GM06990 (cell line): ENCODE measurements around the gene STARD3.

ENCODE experiments used
- DNase-seq: peaks from one replicate; pipeline ENCODE4 v3.0.0-alpha.2; 2011; ENCODE audit not compliant: insufficient read length; ENCODE audit errors: extremely low read depth
- H3K27me3 ChIP-seq: replicated peaks from 2 replicates; pipeline ENCODE4 v1.6.0; 2011; ENCODE audit warnings: low read length; ENCODE audit not compliant: control insufficient read depth, insufficient read depth
- H3K36me3 ChIP-seq: 2 replicates; pipeline ENCODE4 v1.5.1; 2011; ENCODE audit warnings: low read length; ENCODE audit not compliant: control insufficient read depth, insufficient read depth
- H3K4me3 ChIP-seq: replicated peaks from 2 replicates; pipeline ENCODE4 v1.5.1; 2011; ENCODE audit warnings: low read depth, mild to moderate bottlenecking, control low read depth, low read length
- CTCF ChIP-seq: IDR thresholded peaks from 2 replicates; pipeline ENCODE4 v1.5.1; 2011; ENCODE audit warnings: low read length, control low read depth, mild to moderate bottlenecking, inconsistent platforms; ENCODE audit not compliant: insufficient read depth, poor library complexity, severe bottlenecking

The STARD3 gene

GRCh38 chr17:39703913-39704312 is 67.0 kb downstream of the STARD3 start:
- no peaks in the 10 kb centered on the region for H3K36me3 ChIP-seq
- H3K4me3 ChIP-seq, result no peak overlapping the region
- DNase-seq, result no peak
- no peaks in the 10 kb centered on the region; the same call in 1 of the 2 replicates for H3K27me3 ChIP-seq
- TF ChIP-seq CTCF, result no peak

- TF ChIP-seq CTCF, result no peak
Observed at GRCh38 chr17:39704821-39705551, 68.0 kb downstream of the STARD3 start.

GRCh38 chr17:39705786-39706348 is 68.9 kb downstream of the STARD3 start:
- Histone ChIP-seq H3K4me3 (no peak overlapping the region), H3K36me3 (no peaks in the 10 kb centered on the region), H3K27me3 (no peaks in the 10 kb centered on the region)
- no peak for DNase-seq
- TF ChIP-seq CTCF, result no peak

More at GRCh38 chr17:39704821-39705551, 68.0 kb downstream of the STARD3 start:
- Histone ChIP-seq H3K27me3 (no peaks in the 10 kb centered on the region), H3K4me3 (no peak overlapping the region), H3K36me3 (no peaks in the 10 kb centered on the region)
- DNase-seq, result no peak

GRCh38 chr17:39706383-39706782 is 69.4 kb downstream of the STARD3 start:
- DNase-seq, result no peak
- Histone ChIP-seq H3K36me3 (no peaks in the 10 kb centered on the region), H3K4me3 (no peak overlapping the region), H3K27me3 (no peaks in the 10 kb centered on the region)
- TF ChIP-seq CTCF, result no peak

GRCh38 chr17:39706921-39707337 is 70.0 kb downstream of the STARD3 start:
- no peak overlapping the region for H3K4me3 ChIP-seq
- TF ChIP-seq CTCF, result no peak
- no peaks in the 10 kb centered on the region for H3K27me3 ChIP-seq
- H3K36me3 ChIP-seq, result no peaks in the 10 kb centered on the region
- no peak for DNase-seq
